HCT116 (cell line): Measurements from ENCODE around the gene AZIN2. TPM values are rescaled to one million over a fixed set of nuclear protein-coding genes. Genes with fewer than 3 reads are reported as not detected.

Source experiments
- ATAC-seq: fragments of 200-7000 bp; cut with Tn5 transposase; 2 replicates; pipeline ENCODE4 v1.9.1; 2020; ENCODE audit warnings: mild to moderate bottlenecking, moderate library complexity
- BruUV-seq: library from RNA; stranded (reverse); fragments of 400-500 nt; replicated peaks from 2 replicates; lab custom pipeline; 2021; lab: Mats Ljungman, UMichigan
- CTCF ChIA-PET: fragments of 300-600 bp; sonication (Branson Sonifier 250); formaldehyde crosslinking; loops from one replicate; lab custom pipeline; 2021; ENCODE audit warnings: antibody characterized with exemption; lab: Charles Lee
- POLR2A ChIA-PET: fragments of 300-600, 350-600 bp; sonication (Branson Sonifier 250); formaldehyde crosslinking; loops from one replicate; lab custom pipeline; 2021; ENCODE audit warnings: antibody characterized with exemption; lab: Charles Lee
- RAD21 ChIA-PET, 2 experiments: fragments of 300-600 bp; sonication (Branson Sonifier 250); formaldehyde crosslinking; loops; one replicate each; lab custom pipeline; 2023; ENCODE audit warnings: low total read pairs in 2 of 2; ENCODE audit not compliant: uncharacterized antibody in 2 of 2, unreplicated experiment in 2 of 2, low non-redundant PET in 1 of 2; lab: Charles Lee
- DNase-seq: peaks from one replicate; pipeline ENCODE4 v3.0.0-alpha.2; 2010; ENCODE audit warnings: low read depth, low spot score
- H2AFZ ChIP-seq: fragments of 200-600 bp; shearing (Covaris generic), sonication (generic); 2 replicates; pipeline ENCODE4 v1.6.1; 2017; ENCODE audit warnings: low read depth, mixed run types, mixed read lengths, antibody characterized with exemption, low read length; ENCODE audit not compliant: poor library complexity, severe bottlenecking
- H3K27ac ChIP-seq: 2 replicates; pipeline ENCODE4 v1.5.1; 2012; ENCODE audit warnings: low read depth, low read length
- H3K27me3 ChIP-seq: fragments of 200-600 bp; sonication (generic); 2 replicates; pipeline ENCODE4 v1.6.1; 2016; ENCODE audit warnings: mixed run types, low read length, mixed read lengths; ENCODE audit not compliant: insufficient read depth
- H3K36me3 ChIP-seq, 2 experiments: fragments of 200-500 bp in 1 of 2; fragments of 200-600 bp in 1 of 2; sonication (Bioruptor generic) in 1 of 2; sonication (generic) in 1 of 2; 2 replicates each; pipeline versions ENCODE4 v1.5.1 to v1.6.1; 2014 to 2016; ENCODE audit warnings: low read length in 2 of 2, inconsistent platforms in 1 of 2, mixed read lengths in 1 of 2, mixed run types in 1 of 2; ENCODE audit not compliant: insufficient read depth in 2 of 2, control insufficient read depth in 1 of 2
- H3K4me1 ChIP-seq, 2 experiments: fragments of 200-600 bp in 1 of 2; sonication (generic) in 1 of 2; 2 replicates each; pipeline versions ENCODE4 v1.5.1 to v1.6.1; 2012 to 2017; ENCODE audit warnings: low read length in 2 of 2, inconsistent platforms in 1 of 2, mild to moderate bottlenecking in 1 of 2, mixed read lengths in 1 of 2, mixed run types in 1 of 2, moderate library complexity in 1 of 2; ENCODE audit not compliant: insufficient read depth in 2 of 2, control insufficient read depth in 1 of 2
- H3K4me2 ChIP-seq: fragments of 200-600 bp; sonication (generic); 2 replicates; pipeline ENCODE4 v1.6.1; 2017; ENCODE audit warnings: mixed run types, low read length, mixed read lengths
- H3K4me3 ChIP-seq, 2 experiments: fragments of 200-600 bp in 1 of 2; sonication (generic) in 1 of 2; replicated peaks in 1 of 2; 2 replicates each; pipeline ENCODE4 v1.5.1; 2011 to 2016; ENCODE audit warnings: low read length in 2 of 2, control low read depth in 1 of 2, low read depth in 1 of 2, mild to moderate bottlenecking in 1 of 2, mixed read lengths in 1 of 2, mixed run types in 1 of 2
- H3K79me2 ChIP-seq: fragments of 200-600 bp; sonication (generic); 2 replicates; pipeline ENCODE4 v1.6.1; 2017; ENCODE audit warnings: mild to moderate bottlenecking, mixed run types, low read length, moderate library complexity, mixed read lengths; ENCODE audit not compliant: insufficient read depth
- H3K9ac ChIP-seq: fragments of 200-600 bp; sonication (generic); 2 replicates; pipeline ENCODE4 v1.6.1; 2016; ENCODE audit warnings: low read length, mixed read lengths
- H3K9me2 ChIP-seq: fragments of 200-600 bp; sonication (generic), shearing (Covaris generic); 2 replicates; pipeline ENCODE4 v1.6.1; 2017; ENCODE audit warnings: mixed run types, mild to moderate bottlenecking, moderate library complexity; ENCODE audit not compliant: insufficient read depth
- H3K9me3 ChIP-seq, 2 experiments: fragments of 200-500 bp in 1 of 2; fragments of 200-600 bp in 1 of 2; sonication (Bioruptor generic) in 1 of 2; sonication (generic) in 1 of 2; 2 replicates each; pipeline ENCODE4 v1.6.1; 2014 to 2017; ENCODE audit warnings: low read length in 2 of 2, mixed read lengths in 2 of 2, inconsistent platforms in 1 of 2, low read depth in 1 of 2, mild to moderate bottlenecking in 1 of 2, mixed run types in 1 of 2, moderate library complexity in 1 of 2; ENCODE audit not compliant: control insufficient read depth in 1 of 2, insufficient read depth in 1 of 2
- H4K20me1 ChIP-seq: fragments of 200-600 bp; sonication (generic), shearing (Covaris generic); 2 replicates; pipeline ENCODE4 v1.6.1; 2017; ENCODE audit warnings: mixed run types, mild to moderate bottlenecking, moderate library complexity; ENCODE audit not compliant: insufficient read depth
- CBX3 ChIP-seq: IDR thresholded peaks from 2 replicates; pipeline ENCODE4 v1.6.1; 2012; ENCODE audit warnings: low read depth
- CEBPB ChIP-seq: IDR thresholded peaks from 2 replicates; pipeline ENCODE4 v1.6.1; 2012; ENCODE audit warnings: low read depth
- ELF1 ChIP-seq: IDR thresholded peaks from 2 replicates; pipeline ENCODE4 v1.6.1; 2012; ENCODE audit warnings: low read depth, borderline replicate concordance
- EZH2 ChIP-seq: fragments of 200-600 bp; sonication (generic); IDR thresholded peaks from 2 replicates; pipeline ENCODE4 v1.6.1; 2017; ENCODE audit warnings: antibody characterized with exemption, mixed run types
- EZH2phosphoT487 ChIP-seq: fragments of 200-600 bp; IDR thresholded peaks from 2 replicates; pipeline ENCODE4 v1.6.1; 2018; ENCODE audit warnings: antibody characterized with exemption, borderline replicate concordance
- FOSL1 ChIP-seq: IDR thresholded peaks from 2 replicates; pipeline ENCODE4 v1.6.1; 2012; ENCODE audit warnings: low read depth
- POLR2A ChIP-seq: IDR thresholded peaks from 2 replicates; pipeline ENCODE4 v1.7.0; 2011; ENCODE audit warnings: borderline replicate concordance; ENCODE audit not compliant: insufficient read depth, insufficient read length; ENCODE audit errors: extremely low read depth
- POLR2AphosphoS5 ChIP-seq: IDR thresholded peaks from 2 replicates; pipeline ENCODE4 v1.6.1; 2011; ENCODE audit warnings: mild to moderate bottlenecking, low read depth, low read length, moderate library complexity
- RAD21 ChIP-seq: IDR thresholded peaks from 2 replicates; pipeline ENCODE4 v1.6.1; 2012; ENCODE audit warnings: low read depth, mild to moderate bottlenecking
- REST ChIP-seq: IDR thresholded peaks from 2 replicates; pipeline ENCODE4 v1.6.1; 2012; ENCODE audit warnings: low read depth
- SIN3A ChIP-seq: IDR thresholded peaks from 2 replicates; pipeline ENCODE4 v1.6.1; 2012; ENCODE audit warnings: low read depth
- SP1 ChIP-seq: IDR thresholded peaks from 2 replicates; pipeline ENCODE4 v1.6.1; 2012; ENCODE audit warnings: low read depth
- SRF ChIP-seq: IDR thresholded peaks from 2 replicates; pipeline ENCODE4 v1.6.1; 2012; ENCODE audit warnings: low read depth
- TCF7L2 ChIP-seq: IDR thresholded peaks from 2 replicates; pipeline ENCODE4 v1.7.0; 2011; ENCODE audit warnings: borderline replicate concordance, inconsistent platforms; ENCODE audit not compliant: insufficient read depth, insufficient read length; ENCODE audit errors: extremely low read depth
- YY1 ChIP-seq: IDR thresholded peaks from 2 replicates; pipeline ENCODE4 v1.6.1; 2011; ENCODE audit warnings: low read length, low read depth, moderate library complexity, mild to moderate bottlenecking; ENCODE audit not compliant: insufficient replicate concordance; ENCODE audit errors: extremely low read depth
- ZFX ChIP-seq: fragments of 450-650 bp; IDR thresholded peaks from 2 replicates; pipeline ENCODE4 v1.6.1; 2017
- intact Hi-C: fragments of 100-400 bp; cut with micrococcal nuclease; formaldehyde crosslinking; loops from 2 replicates; pipeline ENCODE4 v1.10.0; 2022
- total RNA-seq: library from RNA; stranded (reverse); gene quantifications from one replicate; pipeline ENCODE4 v1.2.1, GENCODE V29; 2021; ENCODE audit not compliant: unreplicated experiment
- TF ChIP-seq, protein P1 (sequence below): IDR thresholded peaks from 2 replicates; pipeline ENCODE4 v1.6.1; 2011; ENCODE audit warnings: mild to moderate bottlenecking, low read length, moderate library complexity; ENCODE audit not compliant: insufficient replicate concordance; ENCODE audit errors: extremely low read depth
- TF ChIP-seq, protein P2 (sequence below): IDR thresholded peaks from 2 replicates; pipeline ENCODE4 v1.6.1; 2012

AZIN2 gene
- total RNA-seq, 1 experiment from 2014 or later, result 7.8 TPM

GRCh38 chr1:33141781-33142180 is 60.8 kb downstream of the AZIN2 start:
- no TSS peak for BruUV-seq
- no peak overlapping the region for H2AFZ ChIP-seq
- H3K79me2 ChIP-seq, result no peaks in the 10 kb centered on the region
- CTCF ChIA-PET, result interaction anchor here (1.9 kb wide), 1 partner anchor 15 kb away, joined by 9 read pairs; no protein-coding TSS in a partner anchor
- H3K4me1 ChIP-seq, result no peaks in the 10 kb centered on the region
- H3K36me3 ChIP-seq, result 0 out of 4 replicates have a peak, but pooled peaks cover 0 to 1% of the 10 kb centered on the region in 2 experiments
- no peak overlapping the region for H3K4me3 ChIP-seq
- TF ChIP-seq, protein P1, sequence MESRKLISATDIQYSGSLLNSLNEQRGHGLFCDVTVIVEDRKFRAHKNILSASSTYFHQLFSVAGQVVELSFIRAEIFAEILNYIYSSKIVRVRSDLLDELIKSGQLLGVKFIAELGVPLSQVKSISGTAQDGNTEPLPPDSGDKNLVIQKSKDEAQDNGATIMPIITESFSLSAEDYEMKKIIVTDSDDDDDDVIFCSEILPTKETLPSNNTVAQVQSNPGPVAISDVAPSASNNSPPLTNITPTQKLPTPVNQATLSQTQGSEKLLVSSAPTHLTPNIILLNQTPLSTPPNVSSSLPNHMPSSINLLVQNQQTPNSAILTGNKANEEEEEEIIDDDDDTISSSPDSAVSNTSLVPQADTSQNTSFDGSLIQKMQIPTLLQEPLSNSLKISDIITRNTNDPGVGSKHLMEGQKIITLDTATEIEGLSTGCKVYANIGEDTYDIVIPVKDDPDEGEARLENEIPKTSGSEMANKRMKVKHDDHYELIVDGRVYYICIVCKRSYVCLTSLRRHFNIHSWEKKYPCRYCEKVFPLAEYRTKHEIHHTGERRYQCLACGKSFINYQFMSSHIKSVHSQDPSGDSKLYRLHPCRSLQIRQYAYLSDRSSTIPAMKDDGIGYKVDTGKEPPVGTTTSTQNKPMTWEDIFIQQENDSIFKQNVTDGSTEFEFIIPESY, result no peak
- no peak for TF ChIP-seq TCF7L2
- TF ChIP-seq REST, result no peak
- TF ChIP-seq CBX3, result no peak
- no peak for TF ChIP-seq POLR2AphosphoS5
- no peak for TF ChIP-seq FOSL1
- TF ChIP-seq SRF, result no peak
- no peak for TF ChIP-seq RAD21
- no peak for TF ChIP-seq YY1
- TF ChIP-seq, protein P2, sequence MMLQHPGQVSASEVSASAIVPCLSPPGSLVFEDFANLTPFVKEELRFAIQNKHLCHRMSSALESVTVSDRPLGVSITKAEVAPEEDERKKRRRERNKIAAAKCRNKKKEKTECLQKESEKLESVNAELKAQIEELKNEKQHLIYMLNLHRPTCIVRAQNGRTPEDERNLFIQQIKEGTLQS, result no peak
- no peak for TF ChIP-seq ZFX
- no peak for TF ChIP-seq POLR2A
- TF ChIP-seq EZH2, result no peak
- no peak for TF ChIP-seq SP1
- no peak for TF ChIP-seq EZH2phosphoT487
- TF ChIP-seq CEBPB, result no peak
- no peak for TF ChIP-seq SIN3A
- no peak for TF ChIP-seq ELF1
- POLR2A ChIA-PET, result no interaction called here
- H4K20me1 ChIP-seq, result no peaks in the 10 kb centered on the region
- RAD21 ChIA-PET, result no interaction called here
- no peaks in the 10 kb centered on the region for H3K9me2 ChIP-seq
- no peak overlapping the region for H3K9ac ChIP-seq
- no peak overlapping the region for H3K27ac ChIP-seq
- no peak for ATAC-seq
- intact Hi-C loops, result no loop called here
- no peak overlapping the region for H3K4me2 ChIP-seq
- no peak for DNase-seq
- no peaks in the 10 kb centered on the region for H3K27me3 ChIP-seq
- H3K9me3 ChIP-seq, result no peaks in the 10 kb centered on the region
